HG03159 (cell line): Measurements from ENCODE around the gene CD59.
A peak's percentile ranks its signal among the peaks of the same experiment; 100 is the strongest.
"Not testable (repeated sequence)": the region's sequence is repeated elsewhere in the genome, so short reads cannot be mapped to it uniquely, and the experiment has no call there.

Source experiments
- ATAC-seq: cut with Tn5 transposase; IDR thresholded peaks from one replicate; pipeline ENCODE4 v1.9.1; 2021; ENCODE audit warnings: mild to moderate bottlenecking, moderate library complexity; ENCODE audit not compliant: unreplicated experiment

The CD59 gene

GRCh38 chr11:33716243-33716642 lies 20.0 kb downstream of the CD59 start:
- no peak for ATAC-seq

DNA sequence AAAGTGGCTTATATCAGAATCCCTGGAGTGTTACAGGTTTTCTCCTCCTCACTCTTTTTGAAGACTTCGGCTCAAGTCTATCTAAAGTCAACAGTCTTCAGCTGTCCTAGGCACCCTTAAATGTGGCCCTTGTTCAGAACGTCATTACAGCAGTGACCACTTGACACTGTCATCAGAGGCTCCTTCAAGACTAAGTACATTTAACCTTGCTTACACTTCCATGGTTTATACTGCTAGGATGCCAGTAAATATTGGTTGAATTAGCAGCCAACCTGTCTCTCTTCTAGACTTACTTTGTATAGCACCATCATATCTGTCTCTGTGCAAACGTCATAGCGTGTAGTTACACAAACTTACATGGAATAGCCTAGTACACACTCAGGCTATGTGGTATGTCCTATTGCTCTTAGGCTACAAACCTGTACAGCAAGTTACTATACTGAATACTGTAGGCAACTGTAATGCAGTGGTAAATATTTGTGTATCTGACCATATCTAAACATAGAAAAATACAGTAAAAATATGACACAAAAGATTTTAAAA lies 22.3 kb downstream of the CD59 start:
- no peak for ATAC-seq

- ATAC-seq = no peak
Measured at GRCh38 chr11:33713151-33713855, 22.9 kb downstream of the CD59 start.

- no peak for ATAC-seq
Measured at GRCh38 chr11:33712436-33712835, 23.8 kb downstream of the CD59 start.

- ATAC-seq = no peak
Measured at GRCh38 chr11:33709466-33709865, 26.8 kb downstream of the CD59 start.

DNA sequence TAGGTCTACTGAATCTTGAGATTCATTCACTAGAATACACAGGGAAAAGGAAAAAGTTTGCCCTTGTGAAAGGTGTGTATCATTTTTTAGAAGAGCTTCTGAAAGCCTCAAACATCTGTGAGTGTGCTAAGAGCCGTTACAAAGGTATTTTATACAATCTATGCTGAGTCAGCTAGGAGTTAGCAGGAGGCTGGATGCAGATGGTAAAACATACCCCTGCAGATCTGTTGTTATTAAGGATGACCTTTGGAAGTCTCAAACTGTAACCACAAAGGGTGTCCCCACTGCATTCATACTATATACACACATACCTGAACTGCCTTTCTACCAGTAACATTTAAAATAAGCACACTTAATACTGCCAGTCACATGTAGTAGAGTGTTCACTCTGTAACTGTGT lies 27.2 kb downstream of the CD59 start:
- no peak for ATAC-seq

DNA sequence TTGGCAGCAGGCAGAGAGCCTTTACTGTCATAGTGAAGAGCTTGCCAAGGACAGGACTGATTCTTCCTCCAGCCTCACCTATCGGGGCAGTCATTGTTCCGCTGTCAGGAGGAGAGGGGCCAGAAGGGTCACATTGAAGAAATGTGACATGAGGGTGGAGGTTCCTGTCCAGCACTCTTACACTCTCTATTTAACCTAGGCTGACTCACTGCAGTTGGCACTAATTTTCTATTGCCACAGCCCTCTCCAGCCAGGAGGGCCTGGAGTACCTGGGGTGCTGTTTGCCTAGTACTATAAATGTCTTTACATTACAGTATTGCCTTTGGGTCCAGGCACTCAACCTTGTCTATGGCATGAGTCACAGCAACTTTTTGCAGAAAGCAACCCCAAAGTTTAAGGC lies 28.4 kb downstream of the CD59 start:
- ATAC-seq = not testable (repeated sequence)

DNA sequence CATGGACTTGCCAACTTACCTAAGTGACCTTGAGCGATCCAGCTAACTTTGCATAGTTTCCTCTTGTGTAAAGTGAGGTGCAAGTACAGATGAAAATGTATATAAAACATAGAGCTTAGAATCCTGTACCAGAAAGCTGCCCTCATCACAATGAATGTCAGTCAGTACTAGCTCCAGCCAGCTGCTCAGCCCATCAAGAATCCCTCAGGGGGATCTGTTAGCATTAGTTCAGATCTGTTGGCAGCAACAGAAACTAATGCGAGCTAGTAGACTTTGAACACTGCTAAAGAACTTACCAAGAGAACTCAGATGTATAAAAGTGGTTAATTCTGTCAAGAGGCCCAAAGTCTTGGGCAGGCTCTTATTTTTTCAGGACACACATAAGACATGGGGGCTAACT lies 29.3 kb downstream of the CD59 start:
- no peak for ATAC-seq

- no peak for ATAC-seq
Measured at GRCh38 chr11:33706546-33706945, 29.7 kb downstream of the CD59 start.

DNA sequence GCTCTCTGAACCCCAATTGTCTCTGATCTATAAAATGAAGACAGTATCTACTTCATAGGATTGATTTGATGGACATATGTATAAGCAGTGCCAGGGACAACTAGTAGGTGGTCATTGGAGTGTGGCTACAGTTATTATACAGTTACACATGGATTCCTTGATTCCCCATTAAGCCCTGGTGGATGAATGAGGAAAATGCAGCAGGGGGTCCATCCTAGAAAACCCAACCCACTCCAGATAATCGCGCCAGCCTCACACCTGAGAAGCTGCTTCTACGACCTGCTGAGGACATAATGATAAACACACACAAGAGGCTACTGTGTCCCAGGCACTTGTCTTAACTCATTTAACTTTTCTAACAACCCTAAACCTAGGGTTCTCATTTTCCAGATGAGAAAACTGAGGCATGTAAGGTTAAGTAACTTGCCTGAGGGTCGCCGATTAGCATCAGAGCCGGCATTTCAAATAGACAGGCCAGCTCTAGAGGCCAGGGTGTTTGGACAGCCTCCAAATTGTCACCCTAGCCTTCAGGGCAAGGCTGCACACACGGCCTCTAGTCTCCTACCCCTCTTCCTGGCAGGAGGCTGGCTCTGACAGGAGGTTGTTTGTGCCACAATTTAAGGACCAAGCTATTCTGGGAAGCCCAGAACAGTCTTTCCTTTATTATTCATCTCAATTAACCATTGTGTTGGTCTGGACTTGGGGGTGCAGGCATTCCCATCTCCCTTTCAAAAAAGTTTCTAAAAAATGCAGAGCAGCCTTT lies 31.8 kb downstream of the CD59 start:
- no peak for ATAC-seq

- ATAC-seq = no peak
Measured at GRCh38 chr11:33703788-33704187, 32.4 kb downstream of the CD59 start.

GRCh38 chr11:33703234-33703633 lies 33.0 kb downstream of the CD59 start:
- no peak for ATAC-seq

DNA sequence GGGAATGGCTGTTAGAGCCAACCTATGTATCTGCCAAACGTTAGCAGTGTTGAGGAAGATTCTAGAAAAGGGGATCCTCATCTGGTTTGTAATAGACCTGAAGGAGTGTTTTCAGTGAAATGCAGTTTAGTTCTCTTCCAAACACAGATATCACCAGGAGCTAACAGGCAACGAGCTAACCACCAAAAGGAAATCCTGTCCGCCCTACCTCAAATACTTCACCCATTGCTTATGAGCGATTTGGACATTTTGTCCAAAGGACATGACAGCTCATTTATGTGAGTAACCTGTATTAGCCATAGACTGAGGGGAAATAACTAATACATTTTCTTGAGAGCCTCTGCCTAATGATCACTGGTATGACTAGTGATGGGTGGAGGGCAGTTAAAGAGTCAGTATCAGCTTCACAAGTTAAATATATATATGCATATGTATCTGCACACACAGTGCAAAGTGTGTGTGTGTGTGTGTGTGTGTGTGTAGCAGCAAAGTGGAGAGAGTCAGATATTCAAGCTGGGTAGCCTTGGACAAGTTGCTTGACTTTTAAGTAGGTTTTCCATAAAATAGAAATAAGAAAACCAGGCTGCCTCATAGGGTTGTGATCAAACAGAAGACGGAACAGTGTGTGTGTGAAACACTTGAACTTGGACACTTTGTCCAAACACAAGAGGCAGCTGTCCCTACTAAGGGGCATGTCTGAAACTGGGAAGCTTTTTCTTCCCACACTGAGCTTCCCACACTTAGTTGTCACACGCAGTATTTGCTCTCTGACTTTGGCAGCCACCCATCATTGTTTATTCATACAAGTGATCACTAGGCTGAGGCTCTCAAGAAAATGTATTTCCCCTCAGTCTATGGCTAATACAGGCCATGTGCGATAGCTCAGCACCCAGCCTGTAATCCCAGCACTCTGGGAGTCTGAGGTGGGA lies 34.7 kb downstream of the CD59 start:
- ATAC-seq = no peak

DNA sequence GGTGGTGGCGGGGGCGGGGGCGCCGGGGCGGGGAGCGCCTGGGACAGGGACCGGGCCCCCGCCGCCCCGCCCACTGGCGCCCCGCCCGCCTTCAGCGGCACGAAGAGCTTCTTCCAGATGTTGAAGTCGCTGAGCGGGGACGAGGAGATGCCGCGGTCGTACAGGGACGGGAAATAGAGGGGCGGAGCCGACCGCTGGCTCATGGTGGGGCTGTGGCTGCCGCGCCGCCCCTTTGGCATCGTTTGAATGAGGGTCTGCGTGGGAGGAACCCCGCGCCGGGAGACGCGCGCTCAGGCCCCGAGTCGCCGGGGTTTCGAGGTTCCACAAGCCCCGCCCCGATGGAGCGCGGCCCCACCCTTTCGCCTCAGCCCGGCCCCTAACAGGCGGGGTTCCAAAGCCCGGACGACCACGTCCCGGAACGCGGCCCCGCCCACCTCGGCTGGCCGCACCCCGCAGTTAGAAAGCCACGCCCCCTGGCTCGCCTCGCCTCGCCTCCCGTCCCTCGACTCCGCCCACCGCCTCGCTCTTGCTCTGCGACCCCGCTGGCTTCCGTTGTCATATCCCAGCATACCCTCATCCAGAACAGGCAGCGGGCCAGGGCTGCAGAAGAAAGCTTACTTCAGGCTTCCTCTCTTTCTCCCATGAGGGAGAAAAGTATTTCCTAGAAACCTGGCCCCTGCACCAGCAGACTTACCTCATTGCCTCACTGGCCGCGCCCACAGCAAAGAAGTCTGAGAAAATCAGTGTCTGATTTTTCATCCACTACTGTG lies 35.5 kb downstream of the CD59 start, which contains the start of gene C11orf91:
TSS of gene C11orf91 (minus strand) at position 325 of the 770 bp plus-strand sequence. CDS start at position 239, 86 bp downstream.
- ATAC-seq = peak; percentile 87

GRCh38 chr11:33700063-33700501 lies 36.1 kb downstream of the CD59 start:
- ATAC-seq = no peak

- ATAC-seq = no peak
Measured at GRCh38 chr11:33699515-33700062, 36.6 kb downstream of the CD59 start.

DNA sequence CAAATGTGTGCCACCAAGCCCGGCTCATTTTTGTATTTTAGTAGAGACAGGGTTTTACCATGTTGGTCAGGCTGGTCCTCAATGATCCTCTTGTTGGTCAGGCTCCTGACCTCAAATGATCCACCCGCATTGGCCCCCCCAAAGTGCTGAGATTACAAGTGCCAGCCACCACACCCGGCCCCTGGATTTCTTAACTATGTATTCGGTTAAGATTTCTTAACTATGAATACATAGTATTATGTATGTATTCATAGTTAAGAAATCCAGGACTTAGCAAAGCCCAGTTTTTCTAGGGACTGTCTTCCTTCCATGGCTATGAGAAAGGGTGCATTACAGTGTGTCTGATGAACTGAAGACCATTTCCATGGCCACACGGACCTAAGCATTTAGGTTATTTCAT lies 37.3 kb downstream of the CD59 start:
- no peak for ATAC-seq

- no peak for ATAC-seq
Measured at GRCh38 chr11:33697997-33698396, 38.2 kb downstream of the CD59 start.

GRCh38 chr11:33696931-33697638 lies 39.1 kb downstream of the CD59 start:
- no peak for ATAC-seq
